Glomerular endothelial cell (primary cell): Measurements from ENCODE around the gene FAT3. TPM values are rescaled to one million over a fixed set of nuclear protein-coding genes. Genes with fewer than 3 reads are reported as not detected.

Experiments used
- DNase-seq: peaks from one replicate; pipeline ENCODE4 v3.0.0-alpha.2; 2011; ENCODE audit warnings: low read depth, low spot score; ENCODE audit errors: extremely low read depth
- total RNA-seq: library from RNA; depleted of rRNA; stranded (reverse); fragments of >200 nt; gene quantifications from 2 replicates; pipeline ENCODE4 v1.2.3, GENCODE V29; 2015

FAT3 gene
- total RNA-seq, result 0.97 and 3.3 TPM in 2 replicates

GRCh38 chr11:92224407-92225124 lies at the start of gene FAT3:
TSS of gene FAT3 (plus strand) at chr11:92224818. CDS start at chr11:92352113, 127,295 bp downstream.
- DNase-seq, result no peak

GRCh38 chr11:92179017-92179670 lies 45.5 kb upstream of the FAT3 start:
- DNase-seq, result no peak

- DNase-seq, result no peak
Observed at GRCh38 chr11:92180226-92180625, 44.4 kb upstream of the FAT3 start.

GRCh38 chr11:92180664-92181251 lies 43.9 kb upstream of the FAT3 start:
- no peak for DNase-seq

GRCh38 chr11:92190535-92191206 lies 33.9 kb upstream of the FAT3 start:
- no peak for DNase-seq

- DNase-seq, result no peak
Observed at GRCh38 chr11:92192141-92192540, 32.5 kb upstream of the FAT3 start.

- no peak for DNase-seq
Observed at GRCh38 chr11:92198268-92198667, 26.4 kb upstream of the FAT3 start.

- no peak for DNase-seq
Observed at GRCh38 chr11:92199991-92200390, 24.6 kb upstream of the FAT3 start.

- DNase-seq, result no peak
Observed at GRCh38 chr11:92204731-92205130, 19.9 kb upstream of the FAT3 start.

GRCh38 chr11:92206441-92206840 lies 18.2 kb upstream of the FAT3 start:
- no peak for DNase-seq

- DNase-seq, result no peak
Observed at GRCh38 chr11:92211576-92212167, 12.9 kb upstream of the FAT3 start.

GRCh38 chr11:92212530-92212929 lies 12.1 kb upstream of the FAT3 start:
- no peak for DNase-seq

GRCh38 chr11:92216789-92217188 lies 7.8 kb upstream of the FAT3 start:
- DNase-seq, result no peak

GRCh38 chr11:92219476-92219875 lies 5.1 kb upstream of the FAT3 start:
- no peak for DNase-seq

GRCh38 chr11:92222701-92223100 lies 1.9 kb upstream of the FAT3 start:
- DNase-seq, result no peak

- no peak for DNase-seq
Observed at GRCh38 chr11:92224054-92224406, 588 bp upstream of the FAT3 start.

- no peak for DNase-seq
Observed at GRCh38 chr11:92225125-92225567, 528 bp downstream of the FAT3 start.

- no peak for DNase-seq
Observed at GRCh38 chr11:92225568-92226330, 1.1 kb downstream of the FAT3 start.

GRCh38 chr11:92226331-92227229 lies 2.0 kb downstream of the FAT3 start:
- DNase-seq, result no peak
